Measurements from ENCODE around the gene GFOD2. TPM values are rescaled to one million over a fixed set of nuclear protein-coding genes. Genes with fewer than 3 reads are reported as not detected.
"Not testable (repeated sequence)": the region's sequence is repeated elsewhere in the genome, so short reads cannot be mapped to it uniquely, and the experiment has no call there.

Gene GFOD2
- total RNA-seq, 1 experiment from 2014 or later = 16.8 TPM

GRCh38 chr16:67703626-67704025 lies 15.5 kb downstream of the GFOD2 start:
- DNase-seq (ENCODE audit: low spot score) = no peak

DNA sequence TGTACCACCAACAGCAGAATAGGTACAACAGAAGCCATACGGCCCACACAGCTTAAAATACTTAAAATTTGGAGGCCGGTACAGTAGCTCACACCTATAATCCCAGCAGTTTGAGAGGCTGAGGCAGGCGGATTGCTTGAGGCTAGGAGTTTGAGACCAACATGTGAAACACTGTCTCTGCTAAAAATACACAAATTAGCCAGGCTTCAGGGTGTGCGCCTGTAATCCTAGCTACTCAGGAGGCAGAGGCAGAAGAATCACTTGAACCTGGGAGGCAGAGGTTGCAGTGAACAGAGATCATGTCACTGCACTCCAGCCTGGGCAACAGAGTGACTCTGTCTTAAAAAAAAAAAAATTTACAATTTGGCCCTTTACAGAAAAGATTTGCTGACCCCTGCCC lies 17.0 kb downstream of the GFOD2 start:
- DNase-seq (ENCODE audit: low spot score) = no peak

- DNase-seq (ENCODE audit: low spot score) = no peak
Observed at GRCh38 chr16:67701420-67701819, 17.7 kb downstream of the GFOD2 start.

GRCh38 chr16:67699265-67699664 lies 19.9 kb downstream of the GFOD2 start:
- DNase-seq (ENCODE audit: low spot score) = no peak

GRCh38 chr16:67697422-67698185 lies 21.5 kb downstream of the GFOD2 start:
- no peak for DNase-seq (ENCODE audit: low spot score)

DNA sequence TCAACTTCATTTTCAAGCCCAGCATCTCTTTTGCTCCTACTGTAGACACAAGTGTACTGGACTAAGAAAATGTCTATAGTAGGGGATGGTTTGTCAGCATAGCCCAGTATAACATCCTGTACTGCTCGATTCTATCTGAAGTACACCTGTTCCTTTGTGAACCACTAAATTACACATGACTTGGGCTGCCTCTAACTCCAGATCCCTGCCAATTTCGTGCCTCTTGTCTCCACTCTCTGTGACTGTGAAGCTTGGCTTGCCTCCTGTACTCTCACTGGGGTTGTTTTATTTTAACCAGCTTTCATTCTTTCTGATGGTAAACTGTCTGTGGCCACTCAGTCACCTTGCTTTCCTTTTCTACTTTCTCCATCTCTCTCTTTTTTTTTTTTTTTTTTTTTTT lies 24.5 kb downstream of the GFOD2 start:
- DNase-seq (ENCODE audit: low spot score) = no peak

- not testable (repeated sequence) for DNase-seq (ENCODE audit: low spot score)
Observed at GRCh38 chr16:67693517-67694285, 25.4 kb downstream of the GFOD2 start.

GRCh38 chr16:67685388-67686112 lies 33.6 kb downstream of the GFOD2 start:
- DNase-seq (ENCODE audit: low spot score) = no peak

DNA sequence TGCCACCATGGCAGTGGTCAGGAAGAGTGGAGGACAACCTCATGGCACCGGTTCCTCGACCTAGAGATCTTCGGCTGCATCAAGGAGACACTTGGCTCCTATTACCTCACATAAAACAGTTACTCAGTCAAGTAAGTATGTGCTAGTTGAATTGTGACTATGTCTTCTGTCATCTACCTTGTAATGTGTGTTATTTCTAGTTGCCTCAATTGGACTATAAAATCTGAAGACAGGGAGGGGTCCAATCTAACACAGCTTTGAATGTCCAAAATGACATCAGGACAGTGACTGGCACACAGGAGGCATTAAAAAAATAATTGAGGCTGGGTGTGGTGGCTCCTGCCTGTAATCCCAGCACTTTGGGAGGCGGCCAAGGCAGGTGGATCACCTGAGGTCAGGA lies 35.3 kb downstream of the GFOD2 start:
- no peak for DNase-seq (ENCODE audit: low spot score)

GRCh38 chr16:67679935-67680897 lies 38.9 kb downstream of the GFOD2 start:
- no peak for DNase-seq (ENCODE audit: low spot score)

- DNase-seq (ENCODE audit: low spot score) = peak; percentile 23
Observed at GRCh38 chr16:67678354-67679023, 40.6 kb downstream of the GFOD2 start.

DNA sequence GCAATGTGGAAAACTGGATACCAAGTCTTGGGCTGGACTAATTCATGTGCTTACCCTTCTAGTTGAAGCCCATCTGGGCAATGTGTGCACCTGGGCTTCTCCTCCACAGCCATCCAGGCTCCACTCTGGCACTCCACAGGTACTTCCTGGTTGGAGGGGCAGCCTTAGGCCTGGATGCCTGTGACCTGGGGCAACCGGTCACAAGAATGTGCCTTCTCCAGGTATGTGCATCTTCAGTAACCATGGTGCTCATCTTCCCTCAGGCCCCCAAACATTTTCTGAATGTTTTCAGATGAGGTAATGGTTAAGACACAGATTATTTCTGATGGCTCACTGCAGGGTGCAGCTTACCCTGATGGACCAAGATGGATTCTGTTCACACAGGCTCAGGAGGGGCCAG lies 41.4 kb downstream of the GFOD2 start:
- DNase-seq (ENCODE audit: low spot score) = no peak

DNA sequence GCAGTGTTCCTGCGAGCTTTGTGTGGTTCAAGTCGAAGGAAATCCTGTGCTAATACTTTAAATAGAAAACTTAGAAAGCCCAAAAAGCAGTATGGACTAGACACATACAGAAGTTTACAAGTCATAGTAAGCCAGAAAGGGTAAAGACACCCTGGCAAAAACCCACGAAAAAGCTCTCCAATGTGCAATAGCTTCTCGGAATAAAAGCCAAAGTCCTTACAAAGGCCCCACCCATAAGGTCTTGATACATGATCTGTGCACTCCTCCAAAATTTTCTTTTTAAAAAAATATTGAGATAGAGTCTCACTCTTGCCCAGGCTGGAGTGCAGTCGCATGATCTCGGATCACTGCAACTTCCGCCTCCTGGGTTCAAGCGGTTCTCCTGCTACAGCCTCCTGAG lies 42.2 kb downstream of the GFOD2 start:
- no peak for DNase-seq (ENCODE audit: low spot score)

- no peak for DNase-seq (ENCODE audit: low spot score)
Observed at GRCh38 chr16:67676516-67676915, 42.6 kb downstream of the GFOD2 start.

- no peak for DNase-seq (ENCODE audit: low spot score)
Observed at GRCh38 chr16:67675999-67676398, 43.1 kb downstream of the GFOD2 start.

DNA sequence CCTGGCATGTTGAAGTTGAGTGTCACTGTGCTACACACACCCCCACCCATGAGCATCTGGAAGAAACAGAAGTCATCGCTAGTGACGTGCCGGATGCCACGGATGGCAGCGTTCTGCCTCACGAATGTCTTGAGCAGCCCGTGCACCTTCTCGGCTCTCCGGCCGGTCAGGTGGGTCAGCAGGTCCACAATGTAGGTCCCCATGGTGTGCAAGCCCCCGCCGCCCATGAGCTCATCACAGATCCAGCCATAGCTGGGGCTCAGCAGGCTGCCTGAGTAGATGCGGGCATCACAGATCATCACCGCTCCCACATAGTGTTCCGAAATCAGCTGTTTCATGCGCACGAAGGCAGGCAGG lies 43.6 kb downstream of the GFOD2 start:
- DNase-seq (ENCODE audit: low spot score) = no peak

GRCh38 chr16:67674851-67675578 lies 44.1 kb downstream of the GFOD2 start:
- peak; percentile 86 for DNase-seq (ENCODE audit: low spot score)

DNA sequence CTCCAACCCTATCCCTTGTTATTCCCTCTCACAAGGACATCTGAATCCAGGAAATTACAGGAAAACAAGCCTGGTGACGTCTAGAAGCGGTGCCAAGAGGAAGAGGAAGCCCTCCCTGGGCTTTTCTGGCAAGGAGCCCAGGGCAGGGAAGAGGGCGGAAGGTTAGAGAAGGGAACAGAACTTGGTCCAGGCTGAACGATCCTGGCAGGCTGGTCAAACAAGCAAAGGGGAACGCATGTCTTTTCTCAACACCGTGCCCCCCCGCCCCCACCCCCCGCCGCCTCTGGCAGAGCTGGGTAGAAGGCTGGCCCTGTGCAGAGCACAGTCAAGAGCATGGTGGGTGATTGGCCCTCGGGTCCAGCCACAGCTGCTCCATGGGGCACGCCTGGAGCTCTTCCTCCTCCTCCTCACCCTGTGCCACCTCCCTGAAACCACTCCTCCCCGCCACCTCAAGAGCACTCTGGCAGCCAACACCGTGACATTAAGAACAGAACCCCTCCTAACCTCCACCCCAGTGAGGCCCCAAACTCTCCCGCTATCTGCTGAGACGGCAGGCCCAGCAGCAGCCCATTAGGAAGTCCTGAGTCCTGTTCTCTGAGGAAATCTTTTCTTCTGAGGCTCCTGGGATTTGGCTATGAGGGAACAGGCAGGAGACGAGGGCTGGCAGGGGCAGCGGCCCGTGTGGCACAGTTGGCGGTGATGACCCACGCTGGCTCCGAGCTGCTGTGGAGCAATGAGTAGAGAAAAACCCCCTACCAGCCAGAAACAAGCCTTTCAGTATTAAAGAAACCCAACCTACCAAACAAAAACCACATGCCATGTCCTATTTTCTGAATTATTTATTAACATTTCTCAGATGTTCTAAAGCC lies 45.2 kb downstream of the GFOD2 start:
- peak; percentile 82 for DNase-seq (ENCODE audit: low spot score)

All from HT-29 (cell line).